Germinal center (tissue), 1 donor: ENCODE data around the gene THNSL1.

Experiments
- DNase-seq: peaks from one replicate; pipeline ENCODE4 v3.0.0; 2012; ENCODE audit warnings: mixed read lengths, low spot score

Gene THNSL1

GRCh38 chr10:25057886-25058285 lies 41.5 kb downstream of the THNSL1 start:
- no peak for DNase-seq

- no peak for DNase-seq
These were observed 43.6 kb downstream of the THNSL1 start for GRCh38 chr10:25059990-25060389.

- no peak for DNase-seq
These were observed 44.7 kb downstream of the THNSL1 start for GRCh38 chr10:25061125-25061524.

- DNase-seq, result no peak
These were observed 45.5 kb downstream of the THNSL1 start for GRCh38 chr10:25061711-25062449.

GRCh38 chr10:25063157-25063556 lies 46.7 kb downstream of the THNSL1 start:
- DNase-seq, result no peak

- no peak for DNase-seq
These were observed 47.2 kb downstream of the THNSL1 start for GRCh38 chr10:25063644-25064043.

GRCh38 chr10:25064401-25064800 lies 48.0 kb downstream of the THNSL1 start:
- no peak for DNase-seq

- DNase-seq, result no peak
These were observed 49.5 kb downstream of the THNSL1 start for GRCh38 chr10:25065761-25066476.

GRCh38 chr10:25068152-25069058 lies 52.0 kb downstream of the THNSL1 start:
- no peak for DNase-seq

GRCh38 chr10:25071227-25071626 lies 54.8 kb downstream of the THNSL1 start:
- no peak for DNase-seq

GRCh38 chr10:25072786-25073185 lies 56.4 kb downstream of the THNSL1 start:
- DNase-seq, result no peak

GRCh38 chr10:25075825-25076224 lies 59.4 kb downstream of the THNSL1 start:
- no peak for DNase-seq
